Gastroesophageal sphincter (tissue), 4 donors: ENCODE data around the gene VPS11. TPM values are rescaled to one million over a fixed set of nuclear protein-coding genes. Genes with fewer than 3 reads are reported as not detected.
"Not testable (repeated sequence)": the region's sequence is repeated elsewhere in the genome, so short reads cannot be mapped to it uniquely, and the experiment has no call there.

Experiments used
- ATAC-seq: fragments of 150-250 bp; one replicate; pipeline ENCODE4 v1.9.1; 2016; ENCODE audit warnings: mild to moderate bottlenecking, moderate library complexity
- H3K27ac ChIP-seq, 4 donors: fragments of 200-600 bp; sonication (generic) in 3 of 4; 1 replicate in 3 of 4; 2 replicates in 1 of 4; pipeline ENCODE4 v1.5.1; 2016 to 2019
- H3K27me3 ChIP-seq: fragments of 200-600 bp; sonication (generic); one replicate; pipeline ENCODE4 v1.5.1; 2019
- H3K36me3 ChIP-seq, 2 donors: fragments of 200-600 bp; sonication (generic); one replicate each; pipeline ENCODE4 v1.5.1; 2019; ENCODE audit warnings: control low read depth in 1 of 2
- H3K4me1 ChIP-seq, 3 donors: fragments of 200-600 bp; sonication (generic); 1 replicate in 2 of 3; 2 replicates in 1 of 3; pipeline ENCODE4 v1.5.1; 2016 to 2019; ENCODE audit warnings: control low read depth in 2 of 3
- H3K4me3 ChIP-seq, 2 donors: fragments of 200-600 bp; sonication (generic); one replicate each; pipeline ENCODE4 v1.5.1; 2019; ENCODE audit warnings: mild to moderate bottlenecking in 1 of 2, moderate library complexity in 1 of 2
- H3K9me3 ChIP-seq, 3 donors: fragments of 200-600 bp; sonication (generic); one replicate each; pipeline ENCODE4 v1.5.1; 2017 to 2019; ENCODE audit warnings: control low read depth in 2 of 3
- CTCF ChIP-seq, 4 experiments: fragments of 200-600 bp in 2 of 4; fragments of 450-650 bp in 2 of 4; sonication (generic) in 1 of 4; IDR thresholded peaks; one replicate each; pipeline ENCODE4 v1.5.1; 2017 to 2019; ENCODE audit warnings: antibody characterized with exemption in 4 of 4, mild to moderate bottlenecking in 2 of 4, moderate library complexity in 2 of 4
- EP300 ChIP-seq: sonication (generic); formaldehyde crosslinking; IDR thresholded peaks from one replicate; pipeline ENCODE4 v1.6.1; 2017; ENCODE audit warnings: antibody characterized with exemption, mild to moderate bottlenecking
- POLR2A ChIP-seq, 2 donors: fragments of 450-650 bp; IDR thresholded peaks; one replicate each; pipeline ENCODE4 v1.6.1; 2017; ENCODE audit warnings: antibody characterized with exemption in 2 of 2, mild to moderate bottlenecking in 2 of 2, moderate library complexity in 1 of 2
- POLR2AphosphoS5 ChIP-seq: sonication (generic); formaldehyde crosslinking; IDR thresholded peaks from one replicate; pipeline ENCODE4 v1.6.1; 2017; ENCODE audit warnings: antibody characterized with exemption
- whole genome bisulfite sequencing, 2 donors: methylation state at CpG; one replicate each; pipeline ENCODE4 v1.1.5; 2018; ENCODE audit warnings: low coverage in 1 of 2; 5-methylcytosine and 5-hydroxymethylcytosine counted together
- total RNA-seq, 4 donors: library from RNA; depleted of rRNA; stranded (reverse); fragments of >200 nt; gene quantifications; one replicate each; pipeline ENCODE4 v1.1.0, GENCODE V29; 2016

The VPS11 gene
- total RNA-seq, 4 donors from 2014 or later: 23.9 to 45.6 (median 35.8) TPM

- Histone ChIP-seq H3K9me3 (no peaks in the 10 kb centered on the region), H3K4me1 (peaks cover 0 to 19% (median 9%) of the 10 kb centered on the region in 3 donors), H3K27me3 (no peaks in the 10 kb centered on the region), H3K27ac (no peak overlapping the region), H3K36me3 (peaks cover 0 to 14% of the 10 kb centered on the region in 2 donors), H3K4me3 (no peak overlapping the region)
- WGBS, 2 donors: 84 to 87% methylated on average over 3 to 5 of the region's 9 CpGs
- ATAC-seq: no peak
- no peak for TF ChIP-seq POLR2A (IDR thresholded peaks at IDR 0.05)
- no peak for TF ChIP-seq EP300
- no peak for TF ChIP-seq POLR2AphosphoS5
- TF ChIP-seq CTCF (IDR thresholded peaks at IDR 0.05): no peak
Observed at GRCh38 chr11:119031912-119032280, 35.7 kb upstream of the VPS11 start.

GRCh38 chr11:119033421-119033820 lies 34.2 kb upstream of the VPS11 start:
- not testable (repeated sequence) for H3K9me3 ChIP-seq, H3K36me3 ChIP-seq, ATAC-seq, H3K27ac ChIP-seq, H3K4me3 ChIP-seq, H3K27me3 ChIP-seq
- WGBS, 2 donors: 60 to 76% methylated on average over 2 to 9 of the region's 10 CpGs
- peaks cover 0 to 19% (median 9%) of the 10 kb centered on the region in 3 donors for H3K4me1 ChIP-seq

- Histone ChIP-seq H3K27me3 (no peaks in the 10 kb centered on the region), H3K4me1 (peaks cover 0 to 11% (median 3%) of the 10 kb centered on the region in 3 donors), H3K27ac (no peak overlapping the region), H3K9me3 (no peaks in the 10 kb centered on the region), H3K36me3 (no peaks in the 10 kb centered on the region), H3K4me3 (no peak overlapping the region)
- no peak for TF ChIP-seq CTCF (IDR thresholded peaks at IDR 0.05)
- TF ChIP-seq EP300: no peak
- TF ChIP-seq POLR2AphosphoS5: no peak
- TF ChIP-seq POLR2A (IDR thresholded peaks at IDR 0.05): no peak
- 67 to 79% methylated on average over 2 of the region's 3 CpGs for WGBS, 2 donors
- no peak for ATAC-seq
Observed at GRCh38 chr11:119034813-119035212, 32.8 kb upstream of the VPS11 start.

GRCh38 chr11:119038884-119039283 lies 28.7 kb upstream of the VPS11 start:
- TF ChIP-seq POLR2A (IDR thresholded peaks at IDR 0.05) (no peak), CTCF (IDR thresholded peaks at IDR 0.05) (no peak), POLR2AphosphoS5 (no peak), EP300 (no peak)
- H3K27ac ChIP-seq: no peak overlapping the region
- no peaks in the 10 kb centered on the region for H3K36me3 ChIP-seq
- no peak overlapping the region for H3K4me3 ChIP-seq
- no peaks in the 10 kb centered on the region for H3K4me1 ChIP-seq
- H3K9me3 ChIP-seq: no peaks in the 10 kb centered on the region
- ATAC-seq: no peak
- no peaks in the 10 kb centered on the region for H3K27me3 ChIP-seq
- WGBS, 2 donors: 82 to 85% methylated on average over 2 to 4 of the region's 5 CpGs

GRCh38 chr11:119039471-119039870 lies 28.1 kb upstream of the VPS11 start:
- H3K4me1 ChIP-seq, ATAC-seq, H3K36me3 ChIP-seq, H3K27ac ChIP-seq, H3K27me3 ChIP-seq, H3K9me3 ChIP-seq, H3K4me3 ChIP-seq: not testable (repeated sequence)
- 21% methylated on average over 11 of the region's 11 CpGs; no CpG with 5 or more reads in 1 of the 2 donors for WGBS, 2 donors

- H3K4me3 ChIP-seq: no peak overlapping the region
Observed at GRCh38 chr11:119041821-119042514, 25.6 kb upstream of the VPS11 start.

More at GRCh38 chr11:119041821-119042514, 25.6 kb upstream of the VPS11 start:
- Histone ChIP-seq H3K36me3 (peaks cover 0 to 27% of the 10 kb centered on the region in 2 donors), H3K9me3 (no peaks in the 10 kb centered on the region), H3K27me3 (no peaks in the 10 kb centered on the region), H3K27ac (no peak overlapping the region), H3K4me1 (no peaks in the 10 kb centered on the region)
- ATAC-seq: no peak
- no peak for TF ChIP-seq POLR2AphosphoS5
- 79 to 83% methylated on average over 3 to 4 of the region's 4 CpGs for WGBS, 2 donors
